Suprapubic skin (tissue), 3 donors: ENCODE measurements around the gene FMNL2.

ENCODE experiments used
- EP300 ChIP-seq: sonication (generic); formaldehyde crosslinking; IDR thresholded peaks from one replicate; pipeline ENCODE4 v1.6.1; 2017; ENCODE audit warnings: antibody characterized with exemption
- TF ChIP-seq, protein P1 (sequence below), 2 donors: fragments of 200-600 bp in 1 of 2; fragments of 450-650 bp in 1 of 2; sonication (generic) in 1 of 2; IDR thresholded peaks; one replicate each; pipeline ENCODE4 v1.5.1; 2016 to 2019; ENCODE audit warnings: antibody characterized with exemption in 2 of 2, mild to moderate bottlenecking in 1 of 2, moderate library complexity in 1 of 2

DNA sequence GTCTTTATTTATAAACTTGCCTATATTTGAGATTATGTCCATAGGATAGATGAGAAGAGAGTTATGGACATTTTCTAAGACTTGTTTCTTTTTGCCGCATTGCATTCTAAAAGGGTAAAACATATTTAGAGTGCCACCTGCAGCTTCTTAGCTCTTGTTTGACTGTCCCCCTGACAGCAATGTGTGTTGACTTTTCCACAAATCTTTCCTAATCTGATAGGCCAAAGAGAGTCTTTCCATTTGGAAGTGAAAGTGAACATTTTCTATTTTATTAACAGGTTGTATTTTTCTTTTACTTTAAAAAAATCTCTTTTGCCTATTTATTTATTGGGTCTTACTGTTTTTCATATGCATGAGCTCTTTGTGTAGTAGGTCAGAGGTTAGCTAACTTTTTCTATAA lies 58.4 kb downstream of the FMNL2 start:
- TF ChIP-seq, protein P1, sequence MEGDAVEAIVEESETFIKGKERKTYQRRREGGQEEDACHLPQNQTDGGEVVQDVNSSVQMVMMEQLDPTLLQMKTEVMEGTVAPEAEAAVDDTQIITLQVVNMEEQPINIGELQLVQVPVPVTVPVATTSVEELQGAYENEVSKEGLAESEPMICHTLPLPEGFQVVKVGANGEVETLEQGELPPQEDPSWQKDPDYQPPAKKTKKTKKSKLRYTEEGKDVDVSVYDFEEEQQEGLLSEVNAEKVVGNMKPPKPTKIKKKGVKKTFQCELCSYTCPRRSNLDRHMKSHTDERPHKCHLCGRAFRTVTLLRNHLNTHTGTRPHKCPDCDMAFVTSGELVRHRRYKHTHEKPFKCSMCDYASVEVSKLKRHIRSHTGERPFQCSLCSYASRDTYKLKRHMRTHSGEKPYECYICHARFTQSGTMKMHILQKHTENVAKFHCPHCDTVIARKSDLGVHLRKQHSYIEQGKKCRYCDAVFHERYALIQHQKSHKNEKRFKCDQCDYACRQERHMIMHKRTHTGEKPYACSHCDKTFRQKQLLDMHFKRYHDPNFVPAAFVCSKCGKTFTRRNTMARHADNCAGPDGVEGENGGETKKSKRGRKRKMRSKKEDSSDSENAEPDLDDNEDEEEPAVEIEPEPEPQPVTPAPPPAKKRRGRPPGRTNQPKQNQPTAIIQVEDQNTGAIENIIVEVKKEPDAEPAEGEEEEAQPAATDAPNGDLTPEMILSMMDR (IDR thresholded peaks at IDR 0.05) = no peak
- no peak for TF ChIP-seq EP300
